Measurements from ENCODE around the gene ACTC1.

ACTC1 gene

DNA sequence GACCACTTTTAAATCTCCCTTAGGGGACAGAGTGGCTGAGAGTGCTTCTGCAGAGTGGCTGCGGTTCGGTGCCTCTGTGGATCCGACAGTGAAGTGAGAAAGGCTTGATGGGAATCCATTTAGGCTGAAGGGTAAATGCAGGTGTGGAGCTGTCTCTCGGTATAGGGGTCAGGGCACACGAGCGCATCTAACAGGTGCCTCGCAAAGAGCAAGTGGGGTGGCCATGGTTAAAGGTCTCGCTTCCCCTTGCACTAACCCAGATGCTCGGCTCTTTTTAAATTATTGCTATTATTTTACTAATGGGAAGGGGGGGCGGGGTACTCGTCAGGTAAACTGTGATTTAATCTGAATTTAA is 40.0 kb downstream of the ACTC1 start:
- peaks cover 24% of the 10 kb centered on the region for H3K27me3 ChIP-seq (ENCODE audit: low read depth, low read length)
- H3K4me2 ChIP-seq (ENCODE audit: low read length), result no peak overlapping the region
- no peak overlapping the region for H2AFZ ChIP-seq (ENCODE audit: low read depth, low read length)
- H3K79me2 ChIP-seq (ENCODE audit: low read length), result no peaks in the 10 kb centered on the region
- H3K27ac ChIP-seq (ENCODE audit: low read length), result no peak overlapping the region
- no peak overlapping the region for H3K9ac ChIP-seq (ENCODE audit: low read length)
- no peaks in the 10 kb centered on the region for H4K20me1 ChIP-seq (ENCODE audit: insufficient read depth, low read length)
- H3K9me3 ChIP-seq (ENCODE audit: insufficient read depth, low read length), result no peaks in the 10 kb centered on the region
- TF ChIP-seq, protein P1, sequence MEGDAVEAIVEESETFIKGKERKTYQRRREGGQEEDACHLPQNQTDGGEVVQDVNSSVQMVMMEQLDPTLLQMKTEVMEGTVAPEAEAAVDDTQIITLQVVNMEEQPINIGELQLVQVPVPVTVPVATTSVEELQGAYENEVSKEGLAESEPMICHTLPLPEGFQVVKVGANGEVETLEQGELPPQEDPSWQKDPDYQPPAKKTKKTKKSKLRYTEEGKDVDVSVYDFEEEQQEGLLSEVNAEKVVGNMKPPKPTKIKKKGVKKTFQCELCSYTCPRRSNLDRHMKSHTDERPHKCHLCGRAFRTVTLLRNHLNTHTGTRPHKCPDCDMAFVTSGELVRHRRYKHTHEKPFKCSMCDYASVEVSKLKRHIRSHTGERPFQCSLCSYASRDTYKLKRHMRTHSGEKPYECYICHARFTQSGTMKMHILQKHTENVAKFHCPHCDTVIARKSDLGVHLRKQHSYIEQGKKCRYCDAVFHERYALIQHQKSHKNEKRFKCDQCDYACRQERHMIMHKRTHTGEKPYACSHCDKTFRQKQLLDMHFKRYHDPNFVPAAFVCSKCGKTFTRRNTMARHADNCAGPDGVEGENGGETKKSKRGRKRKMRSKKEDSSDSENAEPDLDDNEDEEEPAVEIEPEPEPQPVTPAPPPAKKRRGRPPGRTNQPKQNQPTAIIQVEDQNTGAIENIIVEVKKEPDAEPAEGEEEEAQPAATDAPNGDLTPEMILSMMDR (IDR thresholded peaks at IDR 0.05; ENCODE audit: low read depth, low read length), result no peak
- TF ChIP-seq EZH2phosphoT487 (IDR thresholded peaks at IDR 0.05; ENCODE audit: low read depth), result no peak
- H3K4me3 ChIP-seq (ENCODE audit: low read length), result no peak overlapping the region
- H3K4me1 ChIP-seq (ENCODE audit: low read length), result no peaks in the 10 kb centered on the region
- H3K36me3 ChIP-seq (replicated peaks; ENCODE audit: low read depth, low read length), result no peaks in the 10 kb centered on the region

DNA sequence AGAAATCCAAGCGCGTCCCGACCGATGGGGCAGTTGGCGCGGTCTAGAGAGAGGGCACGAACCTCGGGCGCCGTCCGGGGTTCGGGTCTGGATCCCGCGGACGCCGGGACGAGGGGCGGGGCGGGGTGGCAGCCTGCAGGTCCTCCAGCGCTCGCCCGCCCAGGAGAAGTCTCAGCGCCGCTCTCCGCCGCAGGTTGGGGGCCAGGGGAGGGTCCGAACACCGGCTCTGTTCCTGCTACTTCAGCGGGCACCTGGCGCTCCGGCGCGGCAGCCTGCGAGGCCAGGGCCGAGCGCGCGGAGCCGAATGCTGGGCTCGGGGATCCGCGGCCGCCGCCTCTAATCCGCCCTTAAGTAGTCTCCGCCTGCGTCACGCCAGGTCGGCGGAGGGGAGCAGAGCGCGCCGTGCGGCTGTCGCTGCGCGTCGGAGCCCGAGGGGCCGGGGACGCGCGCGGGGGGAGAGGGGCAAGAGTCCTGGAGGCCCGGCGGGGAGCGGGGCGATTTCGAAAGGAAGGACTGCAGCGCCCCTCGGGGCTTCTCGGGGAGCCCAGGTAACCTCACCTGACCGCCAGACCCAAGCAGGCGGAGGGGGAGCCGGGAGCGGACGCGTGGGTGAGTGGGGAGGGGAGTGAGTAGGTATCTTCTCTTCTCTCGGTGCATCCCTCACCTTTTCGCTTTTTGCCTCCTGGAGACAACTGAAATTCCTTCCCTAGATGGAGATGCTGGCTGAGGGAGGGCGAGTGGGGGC is 40.5 kb downstream of the ACTC1 start, which contains the start of gene GJD2:
GJD2 (minus strand) TSS at position 325 of the 745 bp plus-strand sequence. CDS start 510 bp downstream, outside the sequence.
- Histone ChIP-seq H3K27ac (ENCODE audit: low read length) (no peak within 1 kb of the TSS), H2AFZ (ENCODE audit: low read depth, low read length) (no peak within 1 kb of the TSS), H4K20me1 (ENCODE audit: insufficient read depth, low read length) (no peaks in the 10 kb centered on the region), H3K9me3 (ENCODE audit: insufficient read depth, low read length) (no peaks in the 10 kb centered on the region), H3K79me2 (ENCODE audit: low read length) (no peaks in the 10 kb centered on the region), H3K4me2 (ENCODE audit: low read length) (no peak within 1 kb of the TSS), H3K36me3 (replicated peaks; ENCODE audit: low read depth, low read length) (no peaks in the 10 kb centered on the region), H3K4me1 (ENCODE audit: low read length) (no peaks in the 10 kb centered on the region), H3K27me3 (ENCODE audit: low read depth, low read length) (peaks cover 24% of the 10 kb centered on the region), H3K4me3 (ENCODE audit: low read length) (no peak within 1 kb of the TSS), H3K9ac (ENCODE audit: low read length) (no peak within 1 kb of the TSS)
- TF ChIP-seq, protein P1 (IDR thresholded peaks at IDR 0.05; ENCODE audit: low read depth, low read length), result no peak
- TF ChIP-seq EZH2phosphoT487 (IDR thresholded peaks at IDR 0.05; ENCODE audit: low read depth), result no peak

DNA sequence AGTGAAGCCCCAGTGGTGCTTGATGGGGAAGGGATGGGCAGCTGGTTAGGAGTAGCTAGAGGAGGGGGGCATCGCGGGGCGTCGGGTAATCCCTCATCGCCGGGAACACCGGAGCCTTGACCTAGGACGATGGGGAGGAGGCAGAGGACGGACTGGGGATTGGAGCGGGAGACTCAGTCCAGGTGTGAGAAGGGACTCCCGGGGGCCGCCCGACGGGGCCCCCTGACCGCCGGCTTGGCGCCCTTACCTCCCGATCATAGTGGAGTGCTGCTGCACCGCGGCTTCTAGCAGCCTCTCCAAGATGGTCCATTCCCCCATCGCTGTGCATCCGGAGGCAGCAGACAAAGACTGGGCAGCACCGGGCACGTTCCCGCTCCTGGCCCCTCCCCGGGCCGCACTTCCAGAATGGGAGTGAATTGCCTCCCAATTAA is 41.2 kb downstream of the ACTC1 start:
- no peaks in the 10 kb centered on the region for H4K20me1 ChIP-seq (ENCODE audit: insufficient read depth, low read length)
- no peak for TF ChIP-seq EZH2phosphoT487 (IDR thresholded peaks at IDR 0.05; ENCODE audit: low read depth)
- TF ChIP-seq, protein P1 (IDR thresholded peaks at IDR 0.05; ENCODE audit: low read depth, low read length), result no peak
- no peak overlapping the region for H3K9ac ChIP-seq (ENCODE audit: low read length)
- H3K36me3 ChIP-seq (replicated peaks; ENCODE audit: low read depth, low read length), result no peaks in the 10 kb centered on the region
- H3K27me3 ChIP-seq (ENCODE audit: low read depth, low read length), result peaks cover 22% of the 10 kb centered on the region
- no peak overlapping the region for H2AFZ ChIP-seq (ENCODE audit: low read depth, low read length)
- no peaks in the 10 kb centered on the region for H3K4me1 ChIP-seq (ENCODE audit: low read length)
- H3K27ac ChIP-seq (ENCODE audit: low read length), result no peak overlapping the region
- H3K4me3 ChIP-seq (ENCODE audit: low read length), result no peak overlapping the region
- H3K4me2 ChIP-seq (ENCODE audit: low read length), result no peak overlapping the region
- H3K9me3 ChIP-seq (ENCODE audit: insufficient read depth, low read length), result no peaks in the 10 kb centered on the region
- H3K79me2 ChIP-seq (ENCODE audit: low read length), result no peaks in the 10 kb centered on the region

DNA sequence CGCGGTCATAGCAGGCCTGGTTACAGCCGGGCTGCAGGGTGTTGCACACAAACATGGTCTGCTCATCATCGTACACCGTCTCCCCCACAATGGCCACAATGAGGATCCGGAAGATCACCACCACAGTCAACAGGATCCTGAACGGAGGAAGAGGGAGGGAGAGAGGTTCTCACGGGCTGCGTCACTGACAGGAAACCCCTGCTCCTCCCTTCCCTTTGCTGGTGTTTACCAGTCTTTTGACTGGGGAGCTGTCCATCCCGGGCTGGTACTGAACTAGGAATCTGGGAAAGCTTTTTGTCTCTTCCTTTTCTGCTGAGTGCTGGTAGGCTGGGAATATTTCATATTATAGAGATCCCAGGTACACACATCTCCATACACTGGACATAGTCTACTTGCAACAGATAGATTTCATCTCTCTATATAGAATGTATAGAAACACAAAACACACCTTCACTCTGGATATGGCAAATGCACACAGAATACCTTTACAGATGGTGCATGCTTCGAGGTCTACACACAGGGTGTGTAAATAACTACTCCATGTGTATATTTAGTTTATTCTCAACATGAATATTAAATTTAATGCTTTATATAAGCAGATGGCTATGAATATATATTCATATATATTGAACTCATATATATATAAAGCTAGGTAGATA is 42.0 kb downstream of the ACTC1 start:
- Histone ChIP-seq H3K79me2 (ENCODE audit: low read length) (no peaks in the 10 kb centered on the region), H4K20me1 (ENCODE audit: insufficient read depth, low read length) (no peaks in the 10 kb centered on the region), H3K9me3 (ENCODE audit: insufficient read depth, low read length) (no peaks in the 10 kb centered on the region), H3K9ac (ENCODE audit: low read length) (no peak overlapping the region), H3K36me3 (replicated peaks; ENCODE audit: low read depth, low read length) (no peaks in the 10 kb centered on the region), H3K4me3 (ENCODE audit: low read length) (no peak overlapping the region), H2AFZ (ENCODE audit: low read depth, low read length) (no peak overlapping the region), H3K27ac (ENCODE audit: low read length) (no peak overlapping the region), H3K4me2 (ENCODE audit: low read length) (no peak overlapping the region), H3K27me3 (ENCODE audit: low read depth, low read length) (peaks cover 17% of the 10 kb centered on the region), H3K4me1 (ENCODE audit: low read length) (no peaks in the 10 kb centered on the region)
- TF ChIP-seq EZH2phosphoT487 (IDR thresholded peaks at IDR 0.05; ENCODE audit: low read depth), result no peak
- TF ChIP-seq, protein P1 (IDR thresholded peaks at IDR 0.05; ENCODE audit: low read depth, low read length), result no peak
